HG03378 (cell line): Measurements from ENCODE around the gene VWA7.

Experiments used
- ATAC-seq: cut with Tn5 transposase; IDR thresholded peaks from one replicate; pipeline ENCODE4 v1.9.1; 2021; ENCODE audit warnings: mild to moderate bottlenecking, moderate library complexity; ENCODE audit not compliant: unreplicated experiment

The VWA7 gene

DNA sequence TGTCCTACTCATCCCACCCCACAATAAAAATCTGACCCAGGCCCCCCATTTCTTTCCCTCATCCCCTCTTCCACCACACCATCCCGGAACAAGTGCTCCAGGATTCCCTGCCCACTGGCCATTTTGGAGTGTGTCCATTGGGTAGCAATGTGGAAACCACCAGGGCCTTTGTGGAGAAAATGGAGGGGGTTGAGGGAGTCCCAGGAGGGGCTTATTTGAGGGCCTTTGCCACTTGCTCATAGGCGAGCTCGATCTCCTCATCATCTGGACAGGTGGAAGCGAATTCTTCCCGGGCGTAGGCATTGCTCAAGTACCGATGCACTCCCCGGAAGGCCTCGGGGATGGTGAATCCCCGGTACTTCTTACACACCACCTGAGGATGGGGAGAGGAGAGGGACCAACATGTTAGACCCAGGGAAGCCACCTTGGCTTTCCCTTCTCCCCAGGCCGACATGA lies 46.5 kb downstream of the VWA7 start:
- no peak for ATAC-seq

DNA sequence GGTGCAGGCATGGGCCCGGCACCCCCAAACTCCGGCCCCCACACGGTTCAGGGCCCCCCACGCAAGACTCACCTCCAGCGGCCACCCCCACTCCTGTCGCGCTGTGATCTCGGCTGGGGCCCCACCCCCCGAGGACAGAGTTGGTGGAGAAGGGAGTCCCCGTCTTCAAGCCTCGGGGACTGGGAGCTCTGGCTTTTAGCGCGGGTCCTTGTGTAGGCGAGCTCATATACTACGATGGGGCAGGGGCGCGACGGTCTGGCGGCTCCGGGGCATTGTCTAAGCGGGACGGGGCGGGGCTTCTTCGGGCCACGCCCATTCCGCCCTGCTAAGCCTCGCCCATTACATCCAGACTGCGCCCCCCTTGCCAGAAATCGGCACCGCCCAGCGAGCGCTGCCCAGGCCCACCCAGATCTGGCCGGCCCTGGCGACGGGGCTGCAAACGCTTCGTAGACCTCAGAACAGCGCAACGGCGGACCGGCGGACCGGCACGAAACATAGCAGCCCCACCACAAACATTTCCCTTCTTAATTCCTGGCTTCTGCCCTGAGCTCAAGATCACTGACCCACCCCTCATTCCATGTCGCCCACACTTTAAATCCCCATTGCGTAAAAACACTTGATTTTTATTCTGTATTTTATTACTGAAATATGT lies 47.0 kb downstream of the VWA7 start:
- ATAC-seq, result no peak

DNA sequence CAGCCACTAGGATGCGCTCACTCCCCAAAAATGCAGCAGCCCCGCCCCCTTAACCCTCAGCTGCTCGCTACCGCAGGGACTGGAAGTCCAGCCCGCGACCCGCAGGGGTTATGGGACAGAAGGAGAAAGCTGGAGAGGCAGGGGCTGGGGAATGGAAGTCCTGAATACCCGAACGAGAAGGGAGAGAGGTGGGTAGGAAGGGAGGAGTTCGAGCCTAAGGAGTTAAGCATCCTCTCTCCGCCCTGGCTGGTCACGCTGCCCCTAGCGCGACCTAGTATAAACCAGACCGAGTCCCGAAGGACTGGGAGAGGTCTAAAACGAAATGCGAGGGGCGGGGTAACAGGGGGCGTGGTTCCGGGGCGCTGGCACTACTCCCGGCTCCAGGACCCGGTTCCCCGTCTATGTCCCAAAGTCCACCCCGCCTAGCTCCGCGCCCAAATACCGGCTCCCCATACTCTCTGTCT lies 47.6 kb downstream of the VWA7 start:
- ATAC-seq, result no peak

DNA sequence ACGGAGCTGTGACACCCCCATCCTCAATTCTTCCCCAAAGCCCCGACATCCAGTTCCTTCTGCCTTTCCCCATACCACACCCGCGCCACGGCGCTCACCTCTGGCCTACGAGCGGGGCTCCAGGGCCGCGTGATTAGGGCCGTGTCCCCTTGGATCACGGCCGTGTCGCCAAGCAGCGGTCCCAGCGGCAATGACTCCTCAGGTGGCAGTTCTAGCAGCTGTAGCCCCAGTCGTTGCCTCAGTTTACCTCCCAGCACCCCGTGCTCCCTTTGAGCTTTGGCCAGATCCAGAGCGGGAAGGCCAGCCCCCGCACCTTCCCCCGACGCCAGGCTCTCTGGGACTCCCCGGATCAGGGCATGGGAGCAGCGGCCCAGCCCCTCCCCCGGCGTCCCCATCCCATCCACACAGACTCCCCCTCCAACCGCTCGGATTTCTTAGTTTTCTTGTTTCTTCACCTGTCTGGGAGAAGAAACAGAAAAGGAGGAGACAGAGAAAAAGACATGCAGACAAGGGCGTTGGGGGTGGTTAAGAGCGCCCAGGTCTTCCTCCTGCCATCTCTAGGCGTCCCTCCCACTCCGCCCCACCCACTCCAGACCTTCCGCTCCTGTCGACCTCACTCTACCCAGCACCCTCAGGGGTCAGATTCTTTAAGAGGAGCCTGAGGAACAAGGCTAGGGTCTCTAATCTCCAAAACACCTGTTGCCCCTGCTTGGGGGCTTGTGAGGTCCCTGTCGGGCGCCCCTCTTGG lies 48.2 kb downstream of the VWA7 start, which contains the start of gene DDAH2:
TSS of gene DDAH2 (minus strand) at position 533 of the 748 bp plus-strand sequence. CDS start at position 395, 138 bp downstream.
- ATAC-seq, result no peak

DNA sequence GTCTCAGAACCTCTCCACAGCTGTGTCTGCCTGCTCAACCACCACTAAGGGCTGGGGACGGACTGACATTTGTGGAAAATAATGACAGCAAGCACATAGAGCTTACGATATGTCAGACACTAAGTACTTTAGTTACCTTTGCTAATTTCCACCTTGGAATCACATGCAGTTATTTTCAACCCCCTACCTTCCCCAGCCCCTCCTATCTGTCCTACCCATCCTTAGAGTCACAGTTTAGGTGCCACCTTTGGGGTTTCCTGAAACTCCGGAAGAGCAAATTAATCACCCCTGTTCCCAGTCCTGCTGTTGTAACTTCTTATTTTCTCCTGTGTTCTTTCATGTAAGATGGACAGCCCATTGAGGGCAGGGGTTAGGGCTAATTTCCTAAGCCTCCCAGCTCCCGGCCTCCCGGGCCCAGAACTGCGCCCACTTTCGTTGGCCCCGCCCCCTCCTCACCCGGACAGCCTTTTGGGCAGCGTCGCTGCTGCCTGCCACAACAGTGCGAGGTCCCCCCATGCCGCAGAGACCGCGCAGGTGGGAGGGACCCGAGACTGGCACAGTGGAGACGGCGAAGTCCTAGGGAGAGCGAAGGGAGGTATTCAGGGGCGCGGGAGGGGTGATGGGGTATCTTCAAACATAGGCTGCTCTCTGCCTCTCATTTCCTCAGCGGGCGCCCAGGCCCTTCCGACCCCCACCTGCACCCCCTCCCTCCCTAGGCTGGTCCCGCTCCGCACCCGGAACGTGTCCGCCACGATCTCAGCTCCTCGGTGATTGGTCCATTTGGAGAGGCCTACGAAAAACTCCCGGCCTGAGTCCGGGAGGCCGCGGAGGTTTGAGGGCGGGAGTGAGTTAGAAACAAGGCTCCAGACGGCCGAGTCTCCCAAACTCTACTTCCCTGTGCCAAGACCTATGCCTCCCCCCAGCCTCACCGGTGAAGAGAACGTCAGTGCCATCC lies 49.1 kb downstream of the VWA7 start:
- ATAC-seq, result peak; percentile 3

DNA sequence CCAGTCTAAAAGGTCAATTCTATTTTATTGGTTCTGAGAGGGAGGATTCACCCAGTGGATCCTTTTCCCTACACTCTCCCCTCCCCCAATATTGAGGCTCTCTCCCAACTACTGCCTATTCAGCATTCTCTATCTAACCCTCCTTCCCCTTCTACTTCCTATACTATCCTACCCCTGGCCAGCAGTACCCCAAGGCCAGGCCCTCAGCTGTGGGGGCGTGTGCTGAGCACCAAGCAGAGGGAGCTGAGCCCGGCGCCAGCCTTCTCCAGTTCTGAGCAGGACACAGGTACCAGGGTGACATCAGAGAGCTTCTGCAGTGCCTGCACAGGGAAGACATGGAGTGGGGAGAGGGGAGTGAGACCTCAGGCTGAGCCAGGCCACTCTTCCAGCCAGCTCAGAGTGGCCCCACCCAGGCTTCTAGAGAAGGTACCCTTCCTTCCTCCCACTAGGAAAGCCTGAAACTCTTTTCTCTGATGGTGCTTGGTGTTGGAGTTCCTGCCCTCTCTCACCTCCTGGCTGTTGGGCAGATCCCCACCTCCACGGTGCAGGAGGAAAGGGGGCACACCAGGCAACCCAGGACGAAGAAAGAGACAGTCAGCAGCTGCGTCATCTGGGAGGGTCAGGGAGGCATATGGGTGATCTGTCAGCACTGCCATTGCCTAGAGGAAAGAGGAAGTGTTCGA lies 50.0 kb downstream of the VWA7 start:
- peak; percentile 51 for ATAC-seq

DNA sequence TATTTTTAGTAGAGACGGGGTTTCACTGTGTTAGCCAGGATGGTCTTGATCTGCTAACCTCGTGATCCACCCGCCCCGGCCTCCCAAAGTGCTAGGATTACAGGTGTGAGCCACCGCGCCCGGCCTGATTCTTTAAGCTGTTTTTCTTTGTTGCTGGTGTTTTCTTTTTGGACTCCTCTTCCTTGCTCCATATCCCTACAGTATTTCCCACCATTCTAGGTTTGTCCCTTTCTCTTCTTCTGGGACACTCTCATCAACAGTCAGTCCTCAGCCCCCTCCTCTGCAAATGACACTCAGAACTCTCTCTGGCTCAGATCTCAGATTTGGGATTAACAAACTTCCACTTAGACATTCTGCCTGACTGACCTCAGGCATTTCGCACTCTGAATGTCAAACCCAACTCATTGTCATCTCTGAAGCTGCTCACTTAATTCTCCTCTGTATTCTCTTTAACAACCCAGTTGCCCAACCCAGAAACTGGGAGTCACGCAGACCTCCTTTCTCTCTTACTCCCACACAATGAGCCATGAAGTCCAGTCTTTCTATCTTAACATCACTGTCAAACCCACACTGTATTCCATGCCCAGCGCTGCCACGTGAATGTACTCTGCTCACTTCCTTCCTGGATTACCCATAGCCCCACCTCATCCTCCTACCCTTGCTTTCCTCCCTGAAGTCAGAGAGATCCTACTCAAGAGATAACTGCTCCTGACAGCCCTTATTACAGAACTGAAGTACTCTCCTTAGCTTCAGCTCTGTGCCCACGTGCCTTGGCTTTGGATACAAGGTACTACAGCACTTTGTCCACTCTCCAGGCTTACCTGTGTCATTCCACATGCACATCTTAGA lies 51.4 kb downstream of the VWA7 start:
- no peak for ATAC-seq

DNA sequence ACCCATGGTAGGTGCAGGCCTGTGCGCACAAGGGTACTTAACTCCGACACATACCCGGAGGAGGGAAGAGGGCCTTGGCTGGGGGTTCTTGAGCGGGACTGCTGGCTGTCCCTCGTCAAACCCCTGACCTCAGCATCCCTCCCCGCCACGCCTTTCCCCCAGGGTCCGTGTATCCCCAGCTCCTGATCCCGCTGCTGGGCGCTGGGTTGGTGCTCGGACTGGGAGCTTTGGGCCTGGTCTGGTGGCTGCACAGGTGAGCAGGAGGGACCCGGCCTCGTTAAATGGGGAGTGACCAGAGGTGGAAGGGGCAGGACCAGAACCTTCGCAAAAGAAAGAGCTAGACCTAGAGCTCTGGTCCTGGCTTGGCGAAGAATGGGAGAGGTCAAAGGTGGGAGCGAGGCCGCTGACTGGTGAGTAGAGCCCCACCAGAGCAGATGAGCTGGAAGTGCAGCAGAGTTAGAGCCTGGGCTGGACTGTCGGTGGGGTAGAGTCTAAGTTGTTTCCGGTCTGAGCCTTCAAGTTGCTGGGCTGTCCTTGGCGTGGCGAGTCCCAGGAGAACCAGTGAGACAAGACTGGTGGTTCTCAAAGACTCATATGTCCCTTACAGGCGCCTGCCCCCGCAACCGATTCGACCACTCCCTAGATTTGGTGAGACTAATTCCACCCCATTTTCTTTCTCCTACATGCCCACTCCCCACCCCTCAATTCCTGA lies 53.0 kb downstream of the VWA7 start:
- ATAC-seq, result no peak

DNA sequence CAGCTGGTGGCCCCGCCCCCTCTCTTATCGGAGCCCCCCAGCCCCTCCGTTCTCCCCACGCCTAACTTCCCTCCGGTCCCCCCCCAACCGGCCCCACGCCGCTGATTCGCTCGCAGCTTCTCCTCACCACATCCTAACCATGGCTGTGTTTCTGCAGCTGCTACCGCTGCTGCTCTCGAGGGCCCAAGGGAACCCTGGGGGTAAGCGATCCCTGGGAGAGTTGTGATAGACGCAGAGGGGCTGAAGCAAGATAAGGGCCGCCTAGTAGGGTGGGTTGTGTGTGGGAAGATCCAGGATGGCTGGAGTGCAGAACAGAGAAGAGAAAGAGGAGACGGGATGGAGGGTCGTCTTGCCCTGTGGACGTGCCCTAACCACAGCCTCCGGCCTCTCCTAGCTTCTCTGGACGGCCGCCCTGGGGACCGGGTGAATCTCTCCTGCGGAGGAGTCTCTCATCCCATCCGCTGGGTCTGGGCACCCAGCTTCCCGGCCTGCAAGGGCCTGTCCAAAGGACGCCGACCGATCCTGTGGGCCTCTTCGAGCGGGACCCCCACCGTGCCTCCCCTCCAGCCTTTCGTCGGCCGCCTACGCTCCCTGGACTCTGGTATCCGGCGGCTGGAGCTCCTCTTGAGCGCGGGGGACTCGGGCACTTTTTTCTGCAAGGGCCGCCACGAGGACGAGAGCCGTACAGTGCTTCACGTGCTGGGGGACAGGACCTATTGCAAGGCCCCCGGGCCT lies 53.7 kb downstream of the VWA7 start, which contains the start of gene MPIG6B:
TSS of gene MPIG6B (plus strand) at position 129 of the 735 bp plus-strand sequence. CDS start at position 140, 11 bp downstream.
- no peak for ATAC-seq

DNA sequence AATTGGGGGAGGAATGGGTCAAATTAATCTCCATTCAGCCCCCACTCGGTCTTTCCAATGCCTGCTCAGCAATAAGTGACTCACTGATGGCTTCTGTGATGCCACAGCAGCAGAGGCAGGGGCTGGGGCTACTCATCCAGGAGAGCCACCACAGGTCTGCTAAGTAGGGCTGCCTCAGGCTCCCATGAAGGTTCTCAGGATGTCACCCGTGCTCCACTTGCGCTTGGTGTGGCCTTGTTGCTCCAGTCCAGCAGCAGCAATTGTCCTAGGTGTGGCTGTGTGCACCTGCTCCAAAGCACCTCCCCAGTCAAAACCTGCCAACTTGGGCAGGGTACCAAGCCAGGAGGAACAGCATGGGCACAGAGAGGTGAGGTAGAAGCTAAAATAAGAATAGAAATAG lies 55.0 kb downstream of the VWA7 start:
- ATAC-seq, result no peak

DNA sequence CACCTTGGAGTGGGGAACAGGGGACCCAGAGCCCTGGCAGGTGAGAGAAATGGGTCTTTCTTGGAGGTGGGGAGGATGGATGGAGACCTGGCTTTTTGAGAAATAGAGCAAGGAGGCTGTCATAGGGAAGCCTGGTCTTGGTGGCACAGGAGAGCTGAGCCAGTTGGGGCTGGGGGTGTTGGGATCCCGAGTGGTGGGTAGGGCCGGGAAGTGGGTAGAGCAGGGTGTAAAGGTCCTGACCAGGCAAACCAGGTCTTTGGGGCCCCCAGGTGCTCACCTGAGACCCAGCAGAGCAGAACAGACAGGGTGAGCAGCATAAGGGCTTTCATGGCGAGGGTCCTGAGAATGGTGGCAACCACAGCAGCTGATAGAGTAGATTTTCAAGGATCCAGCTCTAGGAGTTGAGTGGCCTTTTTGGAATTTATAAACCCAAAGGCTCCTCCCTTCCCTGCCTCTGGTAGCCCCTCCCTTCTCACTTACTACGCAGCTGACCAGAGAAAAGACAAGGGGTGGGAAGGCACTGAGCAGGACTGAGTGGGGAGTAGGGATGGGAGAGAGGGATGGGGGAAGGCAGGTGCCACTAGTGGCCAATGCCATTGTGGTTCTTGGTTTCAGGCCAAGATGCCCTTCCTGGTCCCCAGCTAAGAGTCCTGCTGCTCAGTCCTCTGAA lies 55.6 kb downstream of the VWA7 start, which contains the start of gene LY6G6C:
TSS of gene LY6G6C (minus strand) at position 396 of the 670 bp plus-strand sequence. CDS start at position 329, 67 bp downstream.
- ATAC-seq, result no peak

DNA sequence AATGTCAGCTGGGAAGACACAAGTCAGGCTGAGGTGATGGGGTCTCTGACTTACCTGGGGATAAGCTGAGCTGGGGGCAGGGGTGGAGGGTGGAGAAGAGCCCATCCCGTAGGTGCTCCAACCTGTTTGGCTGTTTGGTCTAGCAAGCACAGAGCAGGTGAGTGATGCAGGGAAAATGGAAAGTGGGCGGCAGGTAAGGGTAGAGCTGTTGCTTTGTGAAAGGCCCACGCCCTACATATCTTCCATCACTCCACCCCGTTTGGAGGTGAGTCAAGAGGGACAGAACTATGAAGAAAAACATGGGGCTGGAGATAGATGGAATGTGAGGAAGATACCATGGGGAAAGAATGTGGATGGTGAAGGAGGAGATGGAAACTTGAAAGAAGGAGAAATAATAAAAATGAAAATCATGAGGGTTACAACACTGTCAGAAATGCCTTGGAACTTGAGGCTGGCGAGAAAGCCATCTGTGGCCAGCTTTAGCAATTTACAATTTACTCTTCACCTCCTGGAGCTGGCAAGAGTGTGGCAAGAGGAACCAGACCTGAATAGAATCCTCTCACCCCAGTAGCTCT lies 56.8 kb downstream of the VWA7 start:
- ATAC-seq, result no peak

DNA sequence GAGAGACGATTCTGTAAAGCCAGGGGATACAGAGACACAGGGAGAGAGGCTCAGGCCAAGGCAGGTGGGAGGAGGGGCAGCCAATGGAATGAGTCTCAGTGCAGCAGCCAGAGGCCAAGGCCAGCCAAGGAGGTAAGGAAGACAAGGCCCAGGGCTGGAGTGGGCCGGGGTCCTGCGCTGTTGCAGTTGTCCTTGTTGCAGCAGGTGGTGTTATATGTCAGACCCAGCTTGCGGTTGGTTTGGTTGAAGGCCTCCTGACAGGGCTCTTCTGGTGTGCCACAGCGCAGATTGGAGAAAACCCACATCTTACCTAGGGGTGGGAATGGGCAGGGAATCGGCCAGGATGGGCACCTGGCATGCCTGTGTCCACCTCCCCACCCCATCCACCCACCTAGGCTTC lies 58.1 kb downstream of the VWA7 start:
- ATAC-seq, result no peak

DNA sequence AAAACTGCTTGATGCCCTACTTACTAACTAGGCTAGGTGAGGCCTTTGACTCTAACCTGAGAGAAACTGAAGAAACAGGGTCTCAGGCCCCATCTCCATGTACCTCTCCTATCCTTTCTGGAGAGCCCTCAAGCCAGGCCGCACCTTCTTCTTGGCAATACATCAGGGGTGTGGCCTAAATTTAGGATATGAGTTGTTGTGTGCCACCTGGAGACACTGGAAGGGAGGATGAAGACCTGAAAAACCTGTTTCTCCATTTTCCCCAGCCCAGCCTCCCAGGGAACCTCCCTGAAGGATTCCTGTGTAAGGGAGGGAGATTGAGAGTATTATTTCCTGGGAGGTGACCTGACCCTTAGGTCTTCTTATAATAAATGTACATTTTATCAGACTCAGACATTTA lies 58.9 kb downstream of the VWA7 start:
- no peak for ATAC-seq

DNA sequence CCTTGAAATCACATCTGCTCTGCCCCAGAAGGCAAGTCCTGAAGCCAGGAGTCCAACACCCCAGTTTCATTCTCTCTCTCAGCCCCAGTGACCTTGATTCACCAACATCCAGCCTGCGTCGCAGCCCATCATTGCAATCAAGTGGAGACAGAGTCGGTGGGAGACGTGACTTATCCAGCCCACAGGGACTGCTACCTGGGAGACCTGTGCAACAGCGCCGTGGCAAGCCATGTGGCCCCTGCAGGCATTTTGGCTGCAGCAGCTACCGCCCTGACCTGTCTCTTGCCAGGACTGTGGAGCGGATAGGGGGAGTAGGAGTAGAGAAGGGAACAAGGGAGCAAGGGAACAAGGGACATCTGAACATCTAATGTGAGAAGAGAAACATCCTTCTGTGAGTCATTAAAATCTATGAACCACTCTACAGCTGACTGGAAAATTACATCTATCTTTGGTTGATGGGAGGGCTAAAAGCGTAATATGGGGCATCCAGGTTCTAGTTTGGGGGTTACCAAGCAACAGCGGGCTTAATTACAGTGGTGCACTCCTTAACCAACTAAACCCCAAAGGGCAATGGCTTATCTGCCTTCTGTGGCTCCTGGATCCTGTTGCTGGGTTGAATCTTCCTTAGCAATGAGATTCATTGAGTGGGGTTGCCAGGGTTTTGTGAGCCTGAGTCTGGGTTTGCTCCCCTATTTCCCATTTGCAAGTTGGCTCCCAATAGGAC lies 59.5 kb downstream of the VWA7 start:
- ATAC-seq, result no peak
